Naive thymus-derived CD8-positive, alpha-beta T cell (primary cell): ENCODE results near the gene AGAP1. TPM values are rescaled to one million over a fixed set of nuclear protein-coding genes. Genes with fewer than 3 reads are reported as not detected.

Source experiments
- ATAC-seq, 2 donors: fragments of 150-1000 bp; cut with Tn5 transposase in 1 of 2; sonication (Bioruptor Pico), chemical (Tn5 transposase) in 1 of 2; 1 replicate in 1 of 2; 2 replicates in 1 of 2; pipeline ENCODE4 v1.10.0; 2021; ENCODE audit warnings: mild to moderate bottlenecking in 2 of 2, moderate library complexity in 2 of 2
- POLR2A ChIA-PET: fragments of 350-600 bp; sonication (Branson Sonifier 250); formaldehyde crosslinking; loops from one replicate; lab custom pipeline; 2021; ENCODE audit warnings: antibody characterized with exemption; lab: Charles Lee
- DNase-seq, 10 donors: peaks; one replicate each; pipeline versions ENCODE4 v3.0.0 to v3.0.0-alpha.2; 2020 to 2022
- H3K27ac Mint-ChIP-seq, 10 donors: one replicate each; pipeline ENCODE4 v1.8.0; 2020 to 2022; ENCODE audit warnings: mild to moderate bottlenecking in 10 of 10, mixed read lengths in 10 of 10, moderate library complexity in 4 of 10, inconsistent platforms in 1 of 10
- H3K27me3 Mint-ChIP-seq, 5 donors: one replicate each; pipeline ENCODE4 v1.8.0; 2021 to 2022; ENCODE audit warnings: mixed read lengths in 5 of 5
- H3K36me3 Mint-ChIP-seq, 3 donors: one replicate each; pipeline ENCODE4 v1.8.0; 2020 to 2022; ENCODE audit warnings: mixed read lengths in 3 of 3, mild to moderate bottlenecking in 2 of 3, inconsistent platforms in 1 of 3
- H3K4me1 Mint-ChIP-seq, 4 donors: one replicate each; pipeline ENCODE4 v1.8.0; 2021 to 2022; ENCODE audit warnings: mixed read lengths in 4 of 4
- H3K4me3 Mint-ChIP-seq, 10 donors: one replicate each; pipeline ENCODE4 v1.8.0; 2020 to 2022; ENCODE audit warnings: mild to moderate bottlenecking in 10 of 10, mixed read lengths in 10 of 10, moderate library complexity in 6 of 10, inconsistent platforms in 1 of 10
- H3K9me3 Mint-ChIP-seq, 9 donors: one replicate each; pipeline ENCODE4 v1.8.0; 2020 to 2022; ENCODE audit warnings: mixed read lengths in 9 of 9, mild to moderate bottlenecking in 3 of 9, inconsistent platforms in 1 of 9, moderate library complexity in 1 of 9
- polyA plus RNA-seq, 3 donors: library from polyadenylated mRNA; unstranded; fragments of 300-500 nt; fragmentation: Illumina TruSeq; gene quantifications; one replicate each; pipeline ENCODE4 v1.2.3, GENCODE V29; 2021
- total RNA-seq, 8 experiments: library from RNA in 2 of 8; stranded (reverse) in 2 of 8; gene quantifications; one replicate each; pipeline ENCODE4 v1.2.3 and lab custom pipeline; 2021 to 2026

AGAP1 gene
- total and polyA plus RNA-seq, 5 experiments from 2014 or later: 0.03 to 0.52 (median 0.29) TPM; not detected in 1

DNA sequence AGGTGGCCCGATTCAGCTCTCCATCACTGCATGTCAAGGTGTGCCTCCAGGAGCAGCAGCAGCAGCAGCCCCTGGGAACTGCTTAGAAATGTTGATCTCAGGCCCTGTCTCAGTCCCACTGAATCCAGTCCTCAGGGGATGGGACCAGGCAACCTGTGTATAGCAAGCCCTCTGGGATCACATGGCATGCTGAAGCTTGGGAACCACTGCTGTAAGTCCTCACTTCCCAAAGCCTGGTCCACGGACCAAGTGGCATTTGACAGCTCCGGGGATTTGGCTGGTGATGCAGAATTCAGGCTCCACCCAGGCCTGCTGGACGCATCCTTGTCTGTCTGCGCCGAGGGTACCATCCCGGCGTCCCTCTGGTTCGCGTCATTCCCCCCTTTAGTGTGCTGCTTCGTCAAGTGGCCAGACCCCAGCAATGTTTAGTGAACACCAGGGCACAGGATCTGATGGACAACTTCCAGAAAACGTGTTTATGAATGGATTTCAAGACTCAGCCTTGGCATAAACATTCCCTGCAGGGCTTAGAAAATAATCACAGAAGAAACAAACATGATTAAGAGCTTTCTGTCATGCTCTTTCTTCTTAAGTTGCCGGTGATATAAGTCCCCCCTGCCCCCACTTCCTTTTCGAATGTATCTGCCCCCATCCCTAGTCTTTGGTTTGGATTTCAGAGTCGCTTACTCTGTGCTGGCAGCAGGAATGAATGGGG lies 440.4 kb downstream of the AGAP1 start:
- H3K9me3 Mint-ChIP-seq: peaks cover 0 to 9% (median 5%) of the 10 kb centered on the region in 9 donors
- DNase-seq (no peak), ATAC-seq (no peak)
- H3K27ac Mint-ChIP-seq: no peak overlapping the region
- peaks cover 0 to 9% (median 0%) of the 10 kb centered on the region in 3 donors for H3K36me3 Mint-ChIP-seq
- peaks cover 0 to 12% (median 7%) of the 10 kb centered on the region in 5 donors for H3K27me3 Mint-ChIP-seq
- no peak overlapping the region for H3K4me3 Mint-ChIP-seq
- H3K4me1 Mint-ChIP-seq: no peaks in the 10 kb centered on the region
- POLR2A ChIA-PET: no interaction called here

DNA sequence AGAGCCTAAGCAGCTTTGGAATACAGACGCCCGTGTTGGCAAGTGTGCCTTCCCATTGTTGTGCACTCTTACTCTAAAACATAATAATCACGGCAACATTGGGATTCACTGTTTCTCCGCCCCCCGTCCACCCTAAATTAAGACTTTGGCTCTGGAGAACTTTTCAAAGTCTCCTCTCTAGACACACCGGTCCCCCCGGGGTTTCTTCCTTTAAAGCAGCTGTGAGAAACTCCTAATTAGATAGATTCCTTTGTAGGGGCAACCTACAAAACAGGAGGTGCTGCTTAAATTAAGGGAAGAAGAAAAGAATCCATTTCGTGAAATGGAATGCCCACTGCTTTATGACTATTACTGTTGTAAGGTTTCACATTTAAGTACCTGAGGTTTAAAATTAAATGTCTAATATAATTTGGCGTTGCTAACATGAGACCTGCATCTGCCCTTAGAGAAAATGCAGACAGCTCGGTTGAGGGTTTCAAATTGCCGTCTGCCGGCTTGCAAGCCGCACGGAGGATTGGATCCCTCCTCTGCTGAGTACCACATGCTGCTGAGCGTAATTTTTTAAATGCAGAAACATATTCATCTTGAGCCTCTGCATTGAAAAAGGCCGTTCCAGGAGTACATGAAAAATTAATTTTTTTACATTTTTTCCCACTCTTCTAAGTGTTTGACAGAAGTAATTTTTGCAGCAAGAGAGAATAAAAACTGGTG lies 441.1 kb downstream of the AGAP1 start:
- POLR2A ChIA-PET: no interaction called here
- Mint-ChIP-seq H3K4me1 (no peaks in the 10 kb centered on the region), H3K36me3 (peaks cover 0 to 9% (median 0%) of the 10 kb centered on the region in 3 donors), H3K4me3 (no peak overlapping the region), H3K9me3 (peaks cover 0 to 9% (median 5%) of the 10 kb centered on the region in 9 donors), H3K27ac (no peak overlapping the region), H3K27me3 (peaks cover 0 to 20% (median 10%) of the 10 kb centered on the region in 5 donors)
- ATAC-seq: no peak
- DNase-seq: no peak

DNA sequence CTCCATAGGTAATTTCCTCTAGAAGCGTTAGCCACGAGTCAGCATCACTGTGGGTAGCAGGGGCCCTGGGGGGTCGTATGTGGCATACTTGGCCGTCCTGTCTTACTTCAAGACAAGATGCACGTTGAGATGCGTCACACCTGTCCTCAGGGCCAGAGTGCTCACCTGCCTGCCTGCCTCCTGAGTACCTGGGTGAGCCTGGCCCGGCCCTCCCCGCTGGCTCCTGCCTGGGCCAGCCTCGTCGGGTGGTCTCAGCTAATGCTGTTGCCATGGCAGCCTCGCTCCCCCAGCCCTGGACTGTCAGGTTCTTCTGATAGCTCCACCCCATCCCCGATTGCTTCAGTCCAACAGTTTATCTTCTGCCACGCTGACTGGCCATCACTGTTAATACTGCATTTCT lies 441.9 kb downstream of the AGAP1 start:
- Mint-ChIP-seq H3K4me3 (no peak overlapping the region), H3K4me1 (no peaks in the 10 kb centered on the region), H3K27me3 (peaks cover 0 to 27% (median 16%) of the 10 kb centered on the region in 5 donors), H3K27ac (peak overlapping the region in 1 of 10 donors; percentile 5), H3K9me3 (peaks cover 0 to 9% (median 5%) of the 10 kb centered on the region in 9 donors), H3K36me3 (peaks cover 0 to 9% (median 0%) of the 10 kb centered on the region in 3 donors)
- ATAC-seq (no peak), DNase-seq (no peak)
- POLR2A ChIA-PET: no interaction called here

DNA sequence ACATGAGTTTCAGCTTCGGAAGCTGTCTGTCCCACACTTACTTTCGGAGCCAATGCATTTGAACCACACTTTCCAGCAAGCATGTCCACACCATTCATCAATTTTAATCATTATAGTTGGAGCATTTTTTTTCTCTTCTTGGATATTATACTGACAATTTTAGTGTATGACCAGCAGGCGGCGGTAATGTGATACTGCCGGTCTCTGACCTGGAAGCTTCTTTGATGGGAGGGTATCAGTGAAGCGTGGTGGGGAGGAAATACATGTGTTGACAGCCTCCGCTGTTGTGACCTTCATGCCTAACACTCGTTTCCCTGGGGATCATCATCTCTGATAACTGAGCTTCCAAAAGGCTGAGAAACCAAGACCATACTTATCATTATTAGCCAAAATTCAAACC lies 442.6 kb downstream of the AGAP1 start:
- no peaks in the 10 kb centered on the region for H3K4me1 Mint-ChIP-seq
- POLR2A ChIA-PET: no interaction called here
- no peak for ATAC-seq
- H3K27me3 Mint-ChIP-seq: peaks cover 0 to 33% (median 16%) of the 10 kb centered on the region in 5 donors
- DNase-seq: no peak
- peaks cover 0 to 9% (median 0%) of the 10 kb centered on the region in 3 donors for H3K36me3 Mint-ChIP-seq
- no peak overlapping the region for H3K4me3 Mint-ChIP-seq
- peaks cover 0 to 9% (median 5%) of the 10 kb centered on the region in 9 donors for H3K9me3 Mint-ChIP-seq
- no peak overlapping the region for H3K27ac Mint-ChIP-seq

DNA sequence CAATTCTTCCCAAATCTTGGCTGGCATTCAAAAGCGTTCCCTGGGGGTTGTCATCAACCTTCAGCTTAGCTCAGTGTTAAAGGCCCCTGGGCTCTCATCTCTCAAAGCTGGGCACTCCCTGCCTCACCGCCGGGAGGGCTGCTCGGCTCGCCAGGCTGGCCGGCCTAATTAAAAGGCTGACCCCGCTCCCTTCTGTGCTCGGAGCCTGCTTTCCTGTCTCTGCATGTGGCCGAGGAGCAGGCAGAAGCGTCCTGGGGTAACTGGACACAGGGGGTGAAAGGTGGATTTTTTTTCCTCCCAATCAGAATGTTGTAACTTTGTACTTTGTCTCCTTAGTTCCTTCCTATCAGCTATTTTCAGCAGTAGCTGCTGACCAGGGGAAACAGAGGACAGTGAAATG lies 443.2 kb downstream of the AGAP1 start:
- no peaks in the 10 kb centered on the region for H3K4me1 Mint-ChIP-seq
- H3K9me3 Mint-ChIP-seq: peaks cover 0 to 9% (median 5%) of the 10 kb centered on the region in 9 donors
- peaks cover 0 to 9% (median 0%) of the 10 kb centered on the region in 3 donors for H3K36me3 Mint-ChIP-seq
- DNase-seq: no peak
- no peak overlapping the region for H3K27ac Mint-ChIP-seq
- POLR2A ChIA-PET: no interaction called here
- no peak overlapping the region for H3K4me3 Mint-ChIP-seq
- peaks cover 0 to 38% (median 20%) of the 10 kb centered on the region in 5 donors for H3K27me3 Mint-ChIP-seq
- no peak for ATAC-seq

DNA sequence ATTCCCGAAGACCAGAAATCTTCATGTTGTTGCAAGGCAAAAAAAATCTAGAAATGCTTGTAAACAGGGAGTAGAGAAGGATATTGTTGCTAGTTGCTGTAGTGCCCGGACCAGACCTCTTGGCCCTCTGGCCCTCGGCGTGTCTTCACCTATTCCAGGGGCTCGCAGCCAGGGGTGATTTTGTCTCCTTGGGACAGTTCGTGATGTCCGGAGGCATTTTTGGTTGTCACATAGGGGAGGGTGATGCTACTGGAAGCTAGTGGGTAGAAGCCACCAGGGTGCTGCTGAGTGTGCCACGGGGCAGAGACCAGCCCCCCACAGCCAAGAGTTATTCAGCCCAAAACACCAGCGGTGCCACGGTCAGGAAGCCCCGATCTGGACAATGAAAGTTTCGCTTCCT lies 443.7 kb downstream of the AGAP1 start:
- DNase-seq (no peak), ATAC-seq (no peak)
- peaks cover 0 to 9% (median 0%) of the 10 kb centered on the region in 3 donors for H3K36me3 Mint-ChIP-seq
- H3K4me3 Mint-ChIP-seq: no peak overlapping the region
- no peaks in the 10 kb centered on the region for H3K4me1 Mint-ChIP-seq
- peaks cover 0 to 38% (median 20%) of the 10 kb centered on the region in 5 donors for H3K27me3 Mint-ChIP-seq
- H3K27ac Mint-ChIP-seq: no peak overlapping the region
- H3K9me3 Mint-ChIP-seq: peaks cover 0 to 9% (median 5%) of the 10 kb centered on the region in 9 donors
- POLR2A ChIA-PET: no interaction called here

DNA sequence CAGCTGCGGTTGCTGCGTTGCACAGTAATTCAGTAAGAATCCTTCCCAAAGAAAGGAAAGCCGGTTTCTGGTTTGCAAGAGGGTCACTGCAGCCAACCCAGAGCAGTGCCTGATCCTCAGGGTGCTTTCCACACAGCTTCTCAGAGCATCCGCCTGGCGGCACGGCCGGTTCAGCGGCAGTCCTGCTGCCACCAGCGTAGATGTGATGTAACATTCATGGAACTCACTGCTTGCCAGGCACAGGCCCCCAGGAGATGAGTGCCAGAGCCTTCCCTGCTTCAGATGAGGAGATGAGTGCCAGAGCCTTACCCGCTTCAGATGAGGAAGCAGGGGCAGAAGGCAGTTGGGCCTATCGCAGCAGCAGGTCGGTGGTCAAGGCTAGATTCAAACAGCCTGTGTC lies 444.1 kb downstream of the AGAP1 start:
- H3K36me3 Mint-ChIP-seq: peaks cover 0 to 9% (median 0%) of the 10 kb centered on the region in 3 donors
- no peak overlapping the region for H3K27ac Mint-ChIP-seq
- no peak overlapping the region for H3K4me3 Mint-ChIP-seq
- DNase-seq (no peak), ATAC-seq (no peak)
- POLR2A ChIA-PET: no interaction called here
- H3K9me3 Mint-ChIP-seq: peaks cover 0 to 9% (median 5%) of the 10 kb centered on the region in 9 donors
- no peaks in the 10 kb centered on the region for H3K4me1 Mint-ChIP-seq
- peaks cover 0 to 38% (median 20%) of the 10 kb centered on the region in 5 donors for H3K27me3 Mint-ChIP-seq

DNA sequence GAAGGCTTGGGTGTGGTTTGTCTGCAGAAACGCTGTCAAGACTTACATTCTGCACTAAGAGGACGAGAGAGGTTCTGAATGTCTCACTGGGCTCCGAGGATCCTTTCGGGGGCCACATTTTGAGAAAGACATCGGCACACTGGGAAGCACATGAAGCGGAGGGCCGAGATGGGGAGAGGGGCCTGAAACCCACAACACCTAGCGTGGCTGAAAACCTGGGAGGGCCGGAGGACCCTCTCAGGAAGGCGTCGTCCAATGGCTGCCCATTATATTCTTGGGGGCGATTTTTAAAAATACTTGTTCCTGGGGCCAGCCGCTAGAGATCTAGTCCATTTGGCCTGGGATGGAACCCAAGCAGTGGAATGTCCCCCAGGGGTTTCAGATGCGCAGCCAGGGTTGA lies 444.8 kb downstream of the AGAP1 start:
- no peak overlapping the region for H3K4me3 Mint-ChIP-seq
- no peak overlapping the region for H3K27ac Mint-ChIP-seq
- peaks cover 0 to 38% (median 17%) of the 10 kb centered on the region in 5 donors for H3K27me3 Mint-ChIP-seq
- DNase-seq (no peak), ATAC-seq (no peak)
- POLR2A ChIA-PET: no interaction called here
- peaks cover 0 to 9% (median 0%) of the 10 kb centered on the region in 3 donors for H3K36me3 Mint-ChIP-seq
- peaks cover 0 to 9% (median 5%) of the 10 kb centered on the region in 9 donors for H3K9me3 Mint-ChIP-seq
- H3K4me1 Mint-ChIP-seq: no peaks in the 10 kb centered on the region

DNA sequence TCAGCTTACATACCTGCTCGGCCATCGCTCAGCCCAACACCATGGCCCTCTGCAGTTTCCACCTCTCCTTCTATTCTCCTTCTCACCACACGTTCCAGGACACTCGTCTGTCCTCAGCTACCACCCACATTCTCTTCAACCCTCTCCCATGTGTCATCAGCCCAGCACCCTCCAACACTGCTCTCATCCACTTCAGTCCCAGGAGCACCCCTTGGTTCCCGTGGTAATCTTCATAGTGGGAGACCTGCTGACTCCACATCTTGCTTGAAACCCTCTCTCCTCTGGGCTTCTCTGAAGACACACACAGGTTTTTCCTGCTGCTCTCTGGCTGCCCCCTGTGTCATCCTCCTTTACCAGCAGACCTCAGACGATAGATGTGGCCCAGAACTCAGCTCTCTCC lies 445.6 kb downstream of the AGAP1 start:
- Mint-ChIP-seq H3K4me3 (no peak overlapping the region), H3K4me1 (no peaks in the 10 kb centered on the region), H3K9me3 (peaks cover 0 to 9% (median 5%) of the 10 kb centered on the region in 9 donors), H3K27ac (peak overlapping the region in 1 of 10 donors; percentile 54), H3K36me3 (peaks cover 0 to 9% (median 0%) of the 10 kb centered on the region in 3 donors), H3K27me3 (peaks cover 0 to 38% (median 17%) of the 10 kb centered on the region in 5 donors)
- DNase-seq (no peak), ATAC-seq (no peak)
- POLR2A ChIA-PET: no interaction called here

DNA sequence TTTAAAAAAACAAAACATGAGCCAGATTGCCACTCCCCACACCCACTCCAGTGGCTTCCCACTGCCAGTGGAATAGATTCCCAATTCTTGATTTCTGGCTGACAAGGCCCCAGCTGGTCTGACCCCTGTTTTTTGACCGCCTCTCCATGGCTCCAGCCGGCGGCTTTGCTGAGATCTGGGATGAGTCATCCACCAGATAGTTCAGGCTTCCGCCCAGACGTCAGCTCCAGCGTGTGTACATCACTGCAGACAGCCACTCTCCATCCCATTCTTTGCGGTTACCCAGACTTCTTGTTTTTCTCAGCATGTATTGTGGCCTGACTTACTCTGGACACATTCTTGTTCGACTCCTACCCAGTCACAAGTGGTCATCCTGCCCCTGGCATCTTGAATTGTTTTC lies 446.5 kb downstream of the AGAP1 start:
- H3K4me3 Mint-ChIP-seq: no peak overlapping the region
- no peak for ATAC-seq
- H3K27me3 Mint-ChIP-seq: peaks cover 0 to 38% (median 17%) of the 10 kb centered on the region in 5 donors
- no peak overlapping the region for H3K27ac Mint-ChIP-seq
- peaks cover 0 to 9% (median 5%) of the 10 kb centered on the region in 9 donors for H3K9me3 Mint-ChIP-seq
- DNase-seq: no peak
- peaks cover 0 to 9% (median 0%) of the 10 kb centered on the region in 3 donors for H3K36me3 Mint-ChIP-seq
- no peaks in the 10 kb centered on the region for H3K4me1 Mint-ChIP-seq
- POLR2A ChIA-PET: no interaction called here

DNA sequence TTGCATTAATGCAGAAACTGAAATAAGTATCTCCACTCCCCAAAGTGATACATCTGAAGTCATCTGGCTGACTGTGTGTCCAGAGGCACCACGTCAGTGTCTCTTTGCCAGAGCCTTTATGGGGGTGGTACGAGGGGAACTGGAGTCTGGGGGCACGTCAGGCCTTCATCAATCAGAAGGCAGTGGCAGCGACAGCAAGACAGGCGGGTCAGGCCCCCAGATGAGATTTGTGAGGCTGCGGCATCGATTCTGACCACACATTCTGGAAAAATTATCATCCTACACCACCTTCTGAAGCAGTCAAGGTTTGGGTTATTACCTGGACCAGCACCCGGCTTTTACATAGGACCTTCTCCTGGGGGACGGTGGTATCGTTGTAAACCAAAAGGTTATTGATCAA lies 450.7 kb downstream of the AGAP1 start:
- H3K27ac Mint-ChIP-seq: no peak overlapping the region
- H3K27me3 Mint-ChIP-seq: peaks cover 3 to 40% (median 35%) of the 10 kb centered on the region in 5 donors
- ATAC-seq (no peak), DNase-seq (no peak)
- peaks cover 0 to 3% (median 0%) of the 10 kb centered on the region in 4 donors for H3K4me1 Mint-ChIP-seq
- no peaks in the 10 kb centered on the region for H3K36me3 Mint-ChIP-seq
- no peak overlapping the region for H3K4me3 Mint-ChIP-seq
- H3K9me3 Mint-ChIP-seq: peaks cover 0 to 2% (median 0%) of the 10 kb centered on the region in 9 donors
- POLR2A ChIA-PET: no interaction called here

DNA sequence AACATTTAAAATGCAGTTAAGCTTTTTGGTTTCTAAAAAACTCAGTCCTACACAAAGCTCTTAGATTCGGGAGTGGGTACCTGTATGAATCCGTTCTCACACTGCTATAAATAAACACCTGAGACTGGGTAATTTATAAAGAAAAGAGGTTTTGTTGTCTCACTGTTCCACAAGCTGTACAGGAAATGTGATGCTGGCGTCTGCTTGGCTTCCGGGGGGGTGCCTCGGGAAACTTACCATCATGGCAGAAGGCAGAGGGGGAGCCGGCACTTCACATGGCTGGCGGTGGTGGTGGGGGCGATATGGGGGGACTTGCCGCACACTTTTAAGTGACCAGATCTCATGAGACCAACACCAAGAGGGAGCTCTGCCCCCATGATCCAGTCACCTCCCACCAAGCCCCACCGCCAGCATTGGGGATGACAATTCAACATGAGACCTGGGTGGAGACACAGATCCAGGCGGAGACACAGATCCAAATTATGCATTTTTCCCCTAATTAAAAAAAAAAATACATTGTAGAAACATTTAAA lies 451.8 kb downstream of the AGAP1 start:
- DNase-seq: peak in 1 of 10 donors; percentile 8

More for the DNA sequence above, 451.8 kb downstream of the AGAP1 start:
- H3K27me3 Mint-ChIP-seq: peaks cover 8 to 38% (median 32%) of the 10 kb centered on the region in 5 donors
- H3K4me1 Mint-ChIP-seq: peaks cover 0 to 3% (median 0%) of the 10 kb centered on the region in 4 donors
- peaks cover 0 to 2% (median 0%) of the 10 kb centered on the region in 9 donors for H3K9me3 Mint-ChIP-seq
- H3K27ac Mint-ChIP-seq: no peak overlapping the region
- ATAC-seq: peak in 1 of 2 donors; percentile 39
- POLR2A ChIA-PET: no interaction called here
- H3K4me3 Mint-ChIP-seq: peak overlapping the region in 1 of 10 donors; percentile 29
- H3K36me3 Mint-ChIP-seq: no peaks in the 10 kb centered on the region
